SK-N-MC (cell line): ENCODE measurements around the gene ETFRF1.

Experiments used
- DNase-seq: peaks from one replicate; pipeline ENCODE4 v3.0.0-alpha.2; 2011; ENCODE audit warnings: low read depth, low spot score
- H3K27ac ChIP-seq: fragments of 200-600 bp; sonication (generic); 2 replicates; pipeline ENCODE4 v1.5.1; 2016; ENCODE audit warnings: mixed run types
- H3K36me3 ChIP-seq: fragments of 200-600 bp; sonication (generic); 2 replicates; pipeline ENCODE4 v1.6.1; 2017; ENCODE audit warnings: antibody characterized with exemption, low read length, mixed read lengths; ENCODE audit not compliant: insufficient read depth
- H3K4me3 ChIP-seq: fragments of 200-600 bp; sonication (generic); 2 replicates; pipeline ENCODE4 v1.5.1; 2016
- H3K9ac ChIP-seq: fragments of 200-600 bp; sonication (generic); 2 replicates; pipeline ENCODE4 v1.8.0; 2017; ENCODE audit warnings: mixed run types, mixed read lengths; ENCODE audit not compliant: insufficient read length
- H3K9me3 ChIP-seq: fragments of 200-600 bp; sonication (generic); 2 replicates; pipeline ENCODE4 v1.6.1; 2017; ENCODE audit warnings: low read depth, mild to moderate bottlenecking, antibody characterized with exemption, low read length, moderate library complexity, mixed read lengths
- EZH2 ChIP-seq: fragments of 200-600 bp; sonication (generic); IDR thresholded peaks from one replicate; pipeline ENCODE4 v1.6.1; 2017; ENCODE audit warnings: antibody characterized with exemption
- FOXP2 ChIP-seq: optimal IDR thresholded peaks from 2 replicates; pipeline ENCODE3; 2011; ENCODE audit warnings: mild to moderate bottlenecking, moderate library complexity; ENCODE audit not compliant: insufficient read depth; ENCODE audit errors: extremely low read length, control extremely low read depth
- POLR2AphosphoS5 ChIP-seq: IDR thresholded peaks from 2 replicates; pipeline ENCODE4 v1.6.1; 2012; ENCODE audit warnings: mild to moderate bottlenecking, low read depth, low read length, borderline replicate concordance

ETFRF1 gene

GRCh38 chr12:25250744-25251730 lies 56.0 kb downstream of the ETFRF1 start, which contains the start of gene KRAS:
Gene KRAS, minus strand, starts transcription at chr12:25250929.
- peak; percentile 60 for TF ChIP-seq POLR2AphosphoS5
- TF ChIP-seq FOXP2, result no peak
- H3K9ac ChIP-seq, result peak within 1 kb of the TSS; percentile 80
- no peak within 1 kb of the TSS for H3K27ac ChIP-seq
- H3K4me3 ChIP-seq, result peak within 1 kb of the TSS; percentile 94
- H3K9me3 ChIP-seq, result no peaks in the 10 kb centered on the region
- no peak for DNase-seq
- peaks cover 7% of the 10 kb centered on the region for H3K36me3 ChIP-seq

- no peaks in the 10 kb centered on the region for H3K9me3 ChIP-seq
- TF ChIP-seq FOXP2 (no peak), EZH2 (no peak), POLR2AphosphoS5 (no peak)
- no peak overlapping the region for H3K27ac ChIP-seq
- peaks cover 7% of the 10 kb centered on the region for H3K36me3 ChIP-seq
- H3K4me3 ChIP-seq, result no peak overlapping the region
- H3K9ac ChIP-seq, result no peak overlapping the region
- no peak for DNase-seq
These were observed 56.7 kb downstream of the ETFRF1 start for GRCh38 chr12:25251769-25252168.

GRCh38 chr12:25252946-25253345 lies 57.9 kb downstream of the ETFRF1 start:
- TF ChIP-seq EZH2 (no peak), FOXP2 (no peak), POLR2AphosphoS5 (no peak)
- H3K27ac ChIP-seq, result no peak overlapping the region
- no peaks in the 10 kb centered on the region for H3K9me3 ChIP-seq
- H3K9ac ChIP-seq, result no peak overlapping the region
- H3K4me3 ChIP-seq, result no peak overlapping the region
- peaks cover 4% of the 10 kb centered on the region for H3K36me3 ChIP-seq
- no peak for DNase-seq

GRCh38 chr12:25253371-25254068 lies 58.5 kb downstream of the ETFRF1 start:
- TF ChIP-seq FOXP2 (no peak), EZH2 (no peak), POLR2AphosphoS5 (no peak)
- no peak overlapping the region for H3K9ac ChIP-seq
- no peaks in the 10 kb centered on the region for H3K9me3 ChIP-seq
- no peak for DNase-seq
- H3K36me3 ChIP-seq, result peaks cover 1% of the 10 kb centered on the region
- no peak overlapping the region for H3K27ac ChIP-seq
- H3K4me3 ChIP-seq, result no peak overlapping the region

- H3K27ac ChIP-seq, result no peak overlapping the region
- no peak for DNase-seq
- H3K36me3 ChIP-seq, result no peaks in the 10 kb centered on the region
- H3K9ac ChIP-seq, result no peak overlapping the region
- no peaks in the 10 kb centered on the region for H3K9me3 ChIP-seq
- TF ChIP-seq POLR2AphosphoS5 (no peak), FOXP2 (no peak), EZH2 (no peak)
- no peak overlapping the region for H3K4me3 ChIP-seq
These were observed 59.3 kb downstream of the ETFRF1 start for GRCh38 chr12:25254271-25254880.
